ENCODE results near the gene TICAM2. TPM values are rescaled to one million over a fixed set of nuclear protein-coding genes. Genes with fewer than 3 reads are reported as not detected.

TICAM2 gene
- total RNA-seq, 1 experiment from 2014 or later, result 0.24 TPM

DNA sequence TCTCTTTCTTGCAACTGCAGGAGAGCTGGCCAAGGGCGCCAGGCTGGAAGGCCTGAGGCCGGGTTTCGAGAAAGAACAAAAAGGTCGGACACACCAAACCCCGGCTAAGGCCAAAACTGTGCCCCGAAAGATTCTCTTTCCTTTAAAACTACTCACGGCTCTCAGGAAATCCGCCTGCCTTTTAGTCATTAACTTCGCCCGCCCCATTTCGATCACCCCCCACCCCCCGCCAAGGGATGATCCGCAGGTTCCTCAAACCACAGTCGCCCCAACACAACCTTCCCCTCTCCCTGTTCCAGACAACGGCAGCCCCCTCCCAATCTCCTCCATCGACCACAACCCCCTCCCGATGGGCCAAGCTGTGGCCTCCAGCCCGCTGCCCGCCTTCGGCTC, 58.2 kb downstream of the TICAM2 start:
- Histone ChIP-seq H3K4ac (ENCODE audit: low read depth, low read length) (peak overlapping the region; percentile 58; the same call in 1 of the 2 replicates), H2AK5ac (ENCODE audit: insufficient read length, low read length) (no peak overlapping the region), H3K79me2 (ENCODE audit: insufficient read depth, low read length) (peaks cover 29% of the 10 kb centered on the region; the same call in 1 of the 2 replicates), H2AFZ (ENCODE audit: low read length) (no peak overlapping the region), H2BK5ac (ENCODE audit: insufficient read length, low read length) (no peak overlapping the region), H3K9me3 (ENCODE audit: control insufficient read depth, low read depth, low read length) (no peaks in the 10 kb centered on the region), H3K23me2 (ENCODE audit: insufficient read length, low read depth, low read length, poor library complexity, severe bottlenecking) (peaks cover 9% of the 10 kb centered on the region), H3K56ac (ENCODE audit: insufficient read length, low read depth, low read length) (no peak overlapping the region), H2BK120ac (ENCODE audit: low read depth, low read length, poor library complexity, severe bottlenecking) (peak overlapping the region; percentile 92), H4K8ac (replicated peaks; ENCODE audit: insufficient read length, low read depth, low read length) (no peak overlapping the region), H2BK20ac (ENCODE audit: low read depth, low read length, poor library complexity, severe bottlenecking) (no peak overlapping the region), H3K18ac (ENCODE audit: insufficient read length, low read depth, low read length) (peak overlapping the region; percentile 95), H3K27ac (ENCODE audit: insufficient read length, low read depth, low read length) (peak overlapping the region; percentile 41), H3K27me3 (ENCODE audit: insufficient read depth, low read length) (no peaks in the 10 kb centered on the region), H3K23ac (ENCODE audit: insufficient read length, low read depth, low read length) (no peak overlapping the region), H2BK15ac (ENCODE audit: low read depth, low read length) (no peak overlapping the region), H3K4me2 (ENCODE audit: insufficient read depth, insufficient read length, low read length) (peak overlapping the region; percentile 92), H4K5ac (ENCODE audit: insufficient read length, low read depth, low read length) (no peak overlapping the region), H3K4me1 (ENCODE audit: insufficient read depth, low read length) (no peaks in the 10 kb centered on the region; the same call in 1 of the 2 replicates), H3K9ac (ENCODE audit: extremely low read depth, insufficient read length, low read length) (peak overlapping the region; percentile 90), H3T11ph (ENCODE audit: low read length) (no peak overlapping the region), H4K20me1 (ENCODE audit: control insufficient read depth, insufficient read depth, insufficient read length) (no peaks in the 10 kb centered on the region), H4K91ac (ENCODE audit: insufficient read length, low read depth, low read length) (no peak overlapping the region), H3K79me1 (ENCODE audit: insufficient read depth, low read depth, low read length, poor library complexity, severe bottlenecking) (peaks cover 4% of the 10 kb centered on the region), H2BK12ac (ENCODE audit: insufficient read length, low read depth, low read length) (no peak overlapping the region), H3K14ac (ENCODE audit: insufficient read depth, low read length) (peak overlapping the region; percentile 91)
- peaks cover 40 to 47% of the 10 kb centered on the region in 2 experiments for H3K4me1 Mint-ChIP-seq
- no CpG with 5 or more reads among the region's 20 CpGs for WGBS (ENCODE audit: extremely low coverage, insufficient read length, low lambda C conversion rate)
- H3K27ac Mint-ChIP-seq, result peak overlapping the region; percentile 96 to 97 (median 97)
- no peak for DNase-seq
- no peak for TF ChIP-seq CTCF (conservative IDR thresholded peaks at IDR 0.05)
- H3K9me3 Mint-ChIP-seq, result peaks cover 12 to 13% of the 10 kb centered on the region in 2 experiments; a peak in 4 of 5 replicates
- no peaks in the 10 kb centered on the region for H3K27me3 Mint-ChIP-seq (ENCODE audit: low read depth)
- H3K4me3 Mint-ChIP-seq, result peak overlapping the region; percentile 94 to 99
- peaks cover 24 to 44% (median 43%) of the 10 kb centered on the region in 3 experiments for H3K36me3 Mint-ChIP-seq (ENCODE audit: insufficient read depth in 1 of 3, low read depth in 3 of 3)

Measured in H9 (cell line).